GOT3 (cell line): ENCODE measurements around the gene LIX1.
"Not testable (repeated sequence)": the region's sequence is repeated elsewhere in the genome, so short reads cannot be mapped to it uniquely, and the experiment has no call there.

Source experiments
- DNase-seq: peaks from one replicate; lab custom pipeline; 2025; ENCODE audit warnings: mixed read lengths; lab: John Stamatoyannopoulos, UW

The LIX1 gene

GRCh38 chr5:97102010-97102470 lies 40.4 kb downstream of the LIX1 start:
- no peak for DNase-seq

DNA sequence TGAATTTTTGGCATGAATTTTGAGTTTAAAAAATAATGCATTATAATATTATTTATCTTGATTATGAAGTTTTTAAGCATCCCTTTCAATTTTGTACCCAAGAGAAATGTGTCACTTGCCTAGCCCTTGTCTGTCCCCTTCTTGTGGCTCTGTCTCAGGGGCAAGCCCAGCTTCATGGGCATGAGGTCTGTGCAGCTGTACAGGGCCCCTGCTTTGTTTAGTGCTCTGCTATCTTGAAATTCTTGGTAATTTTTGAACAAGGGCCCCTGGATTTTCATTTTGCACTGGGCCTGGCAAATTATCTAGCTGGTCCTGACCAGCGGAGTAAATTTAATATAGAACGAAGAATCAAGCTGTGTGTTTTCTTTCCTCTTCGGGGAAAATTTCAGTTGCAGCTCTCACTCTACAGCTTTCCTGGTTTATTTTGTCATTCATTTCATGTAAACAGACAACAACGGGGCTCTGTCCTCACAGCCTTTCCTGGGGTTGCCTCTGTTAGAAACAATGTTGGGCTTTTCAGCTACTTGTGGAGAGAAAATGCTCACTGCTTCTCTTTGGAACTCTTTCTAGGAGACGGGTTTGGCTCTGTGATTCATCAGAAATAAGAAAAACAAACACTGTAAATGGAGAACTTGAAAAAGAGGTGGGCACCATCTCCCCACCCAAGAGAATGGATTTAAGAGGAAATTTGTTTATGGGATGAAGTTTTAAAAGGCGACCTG lies 41.1 kb downstream of the LIX1 start:
- DNase-seq: no peak

DNA sequence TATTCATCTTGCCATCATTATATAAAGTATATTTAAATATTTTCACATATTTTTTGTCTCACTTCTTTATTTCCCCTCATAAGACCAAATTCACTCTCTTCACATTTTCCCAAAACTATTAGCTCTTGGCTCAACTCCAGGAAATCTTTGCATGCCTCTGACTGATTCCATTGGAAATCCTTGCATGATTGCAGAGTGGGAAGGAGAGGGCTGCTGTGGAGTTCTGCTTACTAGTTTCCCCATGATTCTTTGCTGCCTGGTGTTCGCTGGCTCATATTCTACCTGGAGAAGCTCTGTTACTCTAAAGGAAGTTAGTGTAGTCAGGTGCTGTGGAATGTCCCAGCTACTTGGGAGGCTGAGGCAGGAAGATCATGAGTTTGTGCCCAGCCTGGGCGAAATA lies 41.9 kb downstream of the LIX1 start:
- DNase-seq: no peak

- DNase-seq: no peak
Observed at GRCh38 chr5:97098922-97099321, 43.5 kb downstream of the LIX1 start.

DNA sequence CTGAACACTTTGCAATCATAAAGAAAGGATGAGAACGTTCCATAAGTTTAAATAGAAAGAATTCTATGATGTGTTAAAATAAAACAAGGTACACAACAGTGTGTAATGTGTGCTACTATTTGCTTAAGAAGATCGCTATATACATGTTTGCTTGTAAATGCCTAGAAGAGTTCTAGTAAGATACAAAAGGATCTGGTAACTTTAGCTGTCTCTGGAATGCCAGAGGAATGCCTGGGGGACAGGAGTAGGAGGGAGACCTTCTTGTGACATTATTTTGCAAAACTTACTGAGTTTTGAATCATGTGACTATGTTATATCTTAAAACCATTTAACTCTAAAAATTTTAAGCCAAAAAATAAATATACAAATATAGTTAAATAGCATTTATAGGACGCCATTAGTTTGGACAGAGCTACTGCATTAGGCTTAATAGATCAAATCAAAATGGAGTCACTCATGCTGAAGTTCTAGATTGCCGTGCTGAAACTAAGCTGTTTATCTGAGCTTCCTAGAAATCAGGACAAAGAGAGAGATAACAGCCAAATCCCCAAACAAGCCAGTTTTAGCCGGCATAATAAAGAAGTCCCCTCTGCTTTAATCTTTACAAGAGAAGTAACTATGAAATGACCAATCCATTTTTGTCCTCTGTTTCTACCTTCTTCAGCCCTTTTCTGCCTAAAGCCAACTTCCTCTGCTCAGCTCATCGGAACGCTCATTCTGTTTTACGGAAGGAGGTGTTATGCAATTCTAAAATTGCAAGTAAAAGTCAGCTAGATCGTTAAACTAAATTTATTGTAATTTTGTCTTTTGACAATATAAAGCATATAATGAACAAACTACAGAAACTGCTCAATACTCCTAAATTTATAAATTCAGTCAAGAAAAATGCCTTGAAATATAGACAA lies 44.8 kb downstream of the LIX1 start:
- no peak for DNase-seq

DNA sequence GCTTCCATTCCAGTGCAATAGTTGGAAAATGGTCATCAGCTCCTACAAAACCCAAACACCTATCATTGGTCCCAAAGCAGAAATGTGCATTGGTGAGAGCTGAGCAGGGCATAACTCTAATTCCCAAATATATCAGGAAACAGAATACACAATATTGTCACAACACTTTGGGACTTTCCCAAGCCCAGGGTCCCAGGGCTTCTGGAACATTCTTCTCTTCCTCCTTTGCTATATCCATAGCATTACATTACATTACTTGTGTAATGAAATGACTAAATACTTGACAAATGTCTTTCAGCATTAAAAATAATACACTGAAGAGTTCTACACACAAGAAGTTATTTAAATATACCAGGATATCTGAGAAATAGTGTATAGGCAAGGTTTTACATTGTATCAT lies 45.6 kb downstream of the LIX1 start:
- no peak for DNase-seq

DNA sequence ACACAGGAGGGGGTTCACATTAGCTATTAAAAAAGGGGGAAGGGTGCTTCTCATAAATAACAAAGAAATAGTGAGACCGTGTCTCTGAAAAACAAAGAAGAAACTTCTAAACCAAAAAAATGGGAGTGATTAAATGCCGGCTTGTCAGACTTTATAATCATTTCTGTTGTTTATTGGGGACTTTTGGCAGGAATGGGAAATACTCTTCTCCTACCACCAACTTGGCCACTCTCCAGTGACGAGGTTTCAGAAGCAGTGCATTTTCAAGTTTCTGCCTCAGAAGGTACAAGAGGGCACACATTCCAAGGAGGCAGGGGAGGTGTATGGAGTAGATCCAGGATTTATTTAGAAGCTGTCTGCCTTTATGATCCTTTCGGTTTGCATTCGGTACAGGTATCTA lies 46.2 kb downstream of the LIX1 start:
- no peak for DNase-seq

DNA sequence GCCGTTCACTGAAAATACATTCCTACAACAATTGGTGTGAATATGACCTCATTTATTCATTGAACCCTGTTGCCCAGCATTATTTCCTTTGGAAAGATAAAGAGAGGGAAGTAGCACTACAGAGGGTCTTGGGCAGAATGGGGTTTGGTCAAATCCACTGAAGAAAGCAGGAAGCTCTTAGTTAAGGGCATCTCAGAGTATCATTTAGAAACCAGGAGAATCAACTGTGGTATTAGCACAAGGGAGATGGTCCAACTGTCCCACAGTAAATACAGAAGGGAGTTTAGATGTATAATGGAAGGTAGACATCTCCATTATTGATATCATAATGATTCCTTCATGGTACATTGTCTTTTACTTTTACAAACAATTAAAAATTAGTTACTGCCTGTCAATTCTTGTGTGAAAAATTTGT lies 47.1 kb downstream of the LIX1 start:
- no peak for DNase-seq

DNA sequence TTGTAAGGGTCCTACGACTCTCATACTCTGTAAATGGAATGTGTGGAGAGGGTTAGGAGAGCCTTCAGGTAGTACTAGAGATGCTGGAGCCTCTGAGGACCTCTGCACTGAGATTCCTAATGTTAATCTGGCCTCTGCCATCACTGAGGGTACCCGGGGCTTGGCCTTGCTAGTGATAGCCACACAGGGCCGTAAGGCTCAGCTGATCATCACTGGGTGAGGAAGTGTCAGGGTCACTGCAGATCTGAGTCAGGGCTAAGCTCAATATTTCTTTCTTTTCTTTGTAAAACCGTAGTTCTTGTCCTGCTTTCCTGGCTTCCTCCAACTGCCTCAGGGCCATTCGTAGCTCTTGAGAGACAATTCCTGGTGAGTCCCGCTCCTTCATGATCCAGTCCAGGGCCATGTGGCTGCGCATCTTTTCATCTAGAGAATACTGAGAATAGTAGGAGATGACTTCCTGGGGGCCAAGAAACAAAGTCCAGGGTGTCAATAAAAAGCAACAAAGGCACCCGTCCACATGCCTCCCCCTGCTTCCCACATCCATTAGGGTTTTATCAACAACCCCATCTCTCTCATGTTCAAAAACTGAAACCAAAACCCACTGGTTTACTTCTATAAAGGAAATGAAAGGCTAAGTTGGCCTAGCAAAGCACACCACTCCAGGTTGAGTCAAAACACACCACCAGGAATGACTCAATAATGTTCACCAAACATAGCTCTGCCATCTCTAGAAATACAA lies 47.7 kb downstream of the LIX1 start:
- no peak for DNase-seq

DNA sequence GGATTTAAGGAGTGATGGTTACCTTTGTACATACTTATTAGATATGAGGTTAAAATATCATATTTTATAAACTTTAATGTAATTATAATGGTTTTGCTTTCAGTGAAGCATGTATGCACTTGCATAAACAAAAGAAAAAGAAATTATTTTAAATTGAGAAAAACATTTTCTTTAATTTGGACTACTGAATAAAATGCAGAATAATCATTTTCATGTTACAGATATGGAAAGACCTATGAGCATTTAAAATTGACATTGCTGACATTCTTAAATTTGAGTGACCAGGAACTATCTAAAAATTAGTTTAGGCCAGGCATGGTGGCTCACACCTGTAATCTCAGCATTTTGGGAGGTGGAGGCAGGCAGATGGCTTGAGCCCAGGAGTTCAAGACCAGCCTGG lies 49.2 kb downstream of the LIX1 start:
- no peak for DNase-seq

DNA sequence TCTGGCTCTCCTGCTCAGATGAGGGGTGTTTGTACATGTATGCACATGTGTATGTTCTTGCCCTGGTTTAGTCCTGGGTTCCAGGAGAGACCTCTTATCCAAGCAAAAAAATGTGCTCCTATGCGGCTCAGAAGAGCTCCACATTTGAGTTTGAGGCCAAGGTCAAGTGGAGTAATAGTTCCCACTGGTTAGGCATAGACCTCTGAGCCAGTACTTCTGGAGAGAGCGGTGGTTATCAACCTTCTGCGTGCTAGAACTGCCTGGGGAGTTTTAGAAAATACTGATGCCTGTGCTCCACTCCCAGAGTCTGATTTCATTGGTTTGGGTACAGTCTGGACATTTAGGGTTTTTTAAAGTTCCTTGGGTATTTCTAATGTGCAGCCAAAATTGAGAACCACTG lies 51.5 kb downstream of the LIX1 start:
- no peak for DNase-seq

- DNase-seq: no peak
Observed at GRCh38 chr5:97089149-97089801, 53.1 kb downstream of the LIX1 start.

DNA sequence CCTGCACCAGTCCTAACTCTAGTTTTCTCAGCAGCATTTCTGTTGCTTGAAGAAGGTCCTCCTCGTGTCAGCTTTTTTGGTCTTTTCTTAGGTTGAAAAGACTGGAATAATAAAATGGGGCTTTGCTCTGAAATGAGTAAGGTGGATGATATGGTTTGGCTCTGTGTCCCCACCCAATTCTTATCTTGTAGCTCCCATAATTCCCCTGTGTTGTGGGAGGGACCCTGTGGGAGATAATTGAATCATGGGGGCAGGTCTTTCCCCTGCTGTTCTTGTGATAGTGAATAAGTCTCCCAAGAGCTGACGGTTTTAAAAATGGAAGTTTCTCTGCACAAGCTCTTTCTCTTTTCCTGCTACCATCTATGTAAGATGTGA lies 53.6 kb downstream of the LIX1 start:
- DNase-seq: no peak

DNA sequence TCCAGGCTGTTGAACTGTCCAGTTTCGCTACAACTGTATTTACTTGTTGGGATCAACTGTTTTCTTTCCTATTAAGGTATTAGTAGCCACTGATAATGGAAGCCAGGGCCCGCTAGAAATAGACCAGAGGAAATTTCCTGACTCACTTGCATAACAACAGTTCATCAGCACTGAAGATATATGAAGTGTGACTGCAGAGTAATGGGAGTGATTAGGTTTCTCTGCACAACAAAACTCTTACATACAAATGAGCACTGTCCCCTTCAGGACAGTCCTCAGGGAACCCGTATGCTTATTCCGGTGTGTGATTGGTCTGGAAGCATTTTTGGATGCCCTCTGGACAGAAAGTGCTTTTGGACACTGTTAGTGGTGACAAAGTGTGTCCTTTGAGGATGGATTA lies 55.3 kb downstream of the LIX1 start:
- DNase-seq: no peak

GRCh38 chr5:97085459-97086181 lies 56.8 kb downstream of the LIX1 start:
- no peak for DNase-seq

DNA sequence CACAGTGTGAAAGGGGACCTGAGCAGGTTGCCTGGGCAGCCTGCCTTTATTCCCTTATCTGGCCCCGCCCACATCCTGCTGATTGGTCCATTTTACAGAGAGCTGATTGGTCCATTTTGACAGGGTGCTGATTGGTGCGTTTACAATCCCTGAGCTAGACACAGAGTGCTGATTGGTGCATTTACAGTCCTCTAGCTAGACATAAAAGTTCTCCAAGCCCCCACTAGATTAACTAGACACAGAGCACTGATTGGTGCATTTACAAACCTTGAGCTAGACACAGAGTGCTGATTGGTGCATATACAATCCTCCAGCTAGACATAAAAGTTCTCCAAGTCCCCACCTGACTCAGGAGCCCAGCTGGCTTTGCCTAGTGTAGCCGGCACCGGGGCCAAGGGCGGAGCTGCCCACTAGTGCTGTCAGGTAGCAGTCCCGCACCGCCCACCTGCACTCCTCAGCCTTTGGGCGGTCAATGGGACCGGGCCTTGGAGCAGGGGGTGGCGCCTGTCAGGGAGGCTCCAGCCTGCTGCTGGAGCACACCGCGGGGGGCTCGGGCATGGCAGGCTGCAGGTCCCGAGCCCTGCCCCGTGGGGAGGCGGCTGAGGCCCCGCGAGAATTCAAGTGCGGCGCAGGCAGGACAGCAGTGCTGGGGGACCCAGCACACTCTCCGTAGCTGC lies 57.5 kb downstream of the LIX1 start:
- not testable (repeated sequence) for DNase-seq

DNA sequence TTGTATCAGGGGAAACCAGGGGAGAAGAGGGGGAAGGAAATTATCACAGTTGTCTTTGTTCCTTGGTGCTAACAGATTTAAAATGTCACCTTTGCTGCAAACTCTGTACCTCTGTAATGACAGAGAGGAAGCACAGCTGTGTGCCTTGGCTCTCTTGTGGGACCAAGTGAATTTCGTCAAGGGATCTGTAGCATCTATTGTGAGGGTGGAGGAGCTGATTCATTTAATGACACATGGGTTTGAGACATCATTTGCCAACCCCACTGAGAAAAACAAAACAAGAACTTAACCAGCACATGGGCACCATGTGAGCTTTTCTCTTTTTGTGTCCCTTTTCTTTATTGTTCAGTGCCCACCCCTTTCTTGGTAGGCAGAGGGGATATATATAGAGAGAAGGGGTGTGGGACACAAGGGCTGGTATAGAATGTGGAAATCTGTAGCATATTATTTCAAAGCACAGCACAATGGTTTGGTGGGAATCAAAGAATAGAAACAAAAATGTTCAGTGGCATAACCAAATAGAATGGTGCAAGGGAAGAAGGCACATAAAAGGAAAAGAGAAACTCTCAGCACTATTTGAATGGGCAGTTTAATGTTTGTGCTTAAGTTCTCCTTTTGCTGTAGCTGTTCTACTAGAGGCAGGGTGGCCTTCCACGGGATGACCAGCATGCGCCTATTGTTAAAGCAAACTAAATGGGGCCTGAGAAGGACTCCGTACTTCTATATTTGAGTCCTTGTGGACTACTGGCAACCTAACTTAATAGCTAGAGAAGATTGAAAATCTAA lies 63.3 kb downstream of the LIX1 start:
- no peak for DNase-seq

DNA sequence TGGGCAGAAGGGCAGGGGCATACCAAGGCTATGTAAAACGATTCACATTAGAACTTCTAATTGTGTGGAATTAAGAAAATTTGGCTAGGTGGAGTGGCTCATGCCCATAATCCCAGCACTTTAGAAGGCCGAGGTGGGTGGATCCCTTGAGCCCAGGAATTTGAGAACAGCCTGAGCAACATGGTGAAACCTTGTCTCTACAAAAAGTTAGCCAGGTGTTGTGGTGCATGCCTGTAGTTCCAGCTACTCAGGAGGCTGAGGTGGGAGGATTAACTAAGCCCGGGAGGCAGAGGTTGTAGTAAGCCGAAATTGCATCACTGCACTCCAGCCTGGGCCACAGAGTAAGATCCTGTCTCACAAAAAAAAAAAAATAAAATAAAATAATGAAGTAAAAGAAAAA lies 65.2 kb downstream of the LIX1 start:
- no peak for DNase-seq

GRCh38 chr5:97076098-97076497 lies 66.3 kb downstream of the LIX1 start:
- DNase-seq: no peak

- DNase-seq: no peak
Observed at GRCh38 chr5:97075649-97076048, 66.8 kb downstream of the LIX1 start.
